K562 (cell line): ENCODE data around the gene AKAP6. TPM values are rescaled to one million over a fixed set of nuclear protein-coding genes. Genes with fewer than 3 reads are reported as not detected.

Experiments used
- HES1 ChIP-seq: fragments of 450-650 bp; IDR thresholded peaks from 2 replicates; pipeline ENCODE4 v1.6.1; 2016; ENCODE audit warnings: low read depth, mild to moderate bottlenecking, moderate library complexity
- MITF ChIP-seq: IDR thresholded peaks from 2 replicates; pipeline ENCODE4 v1.6.1; 2014; ENCODE audit warnings: antibody characterized with exemption
- PHB2 ChIP-seq: fragments of 450-650 bp; IDR thresholded peaks from 2 replicates; pipeline ENCODE4 v1.6.1; 2017; ENCODE audit warnings: low read depth
- ZNF318 ChIP-seq, 2 experiments: fragments of 450-650 bp; IDR thresholded peaks; 2 replicates each; pipeline ENCODE4 v1.6.1; 2016; ENCODE audit warnings: mild to moderate bottlenecking in 2 of 2, borderline replicate concordance in 1 of 2, low read depth in 1 of 2, moderate library complexity in 1 of 2
- polyA plus RNA-seq, 8 experiments: library from polyadenylated mRNA; depleted of rRNA in 4 of 8; stranded (reverse) in 5 of 8; unstranded in 3 of 8; fragments of >200 nt; fragmentation: Nextera tagmentation in 2 of 8; fragmentation: Illumina TruSeq in 1 of 8; extraction: Ambion mirVana in 2 of 8; extraction: Trizol in 1 of 8; gene quantifications; 2 replicates each; pipeline versions ENCODE4 v1.2.1 to v1.2.3, GENCODE V29; 2011 to 2014; ENCODE audit warnings: inconsistent platforms in 1 of 8, missing spikeins in 1 of 8
- total RNA-seq, 7 experiments: library from RNA; depleted of rRNA in 6 of 7; stranded (reverse); fragments of >200 nt in 6 of 7; fragmentation: Illumina TruSeq in 2 of 7; extraction: Trizol in 2 of 7; gene quantifications; 2 replicates each; pipeline versions ENCODE4 v1.2.1 to v1.2.3, GENCODE V29; 2011 to 2021; ENCODE audit warnings: low replicate concordance in 1 of 7

AKAP6 gene
- total and polyA plus RNA-seq, 9 of the 15 experiments (the other 6 are each of a cell fraction or from before 2014, with no cell fraction given) = 0.03 to 1.7 (median 0.48) TPM

GRCh38 chr14:32692441-32692840, 363.3 kb downstream of the AKAP6 start (continued):
- no peak for TF ChIP-seq ZNF318 (IDR thresholded peaks at IDR 0.05; ENCODE audit: borderline replicate concordance in 1 of 2, low read depth in 1 of 2)
- TF ChIP-seq HES1 = no peak
- TF ChIP-seq MITF = no peak
- no peak for TF ChIP-seq PHB2
- TF ChIP-seq, all 486 proteins: peak for 0
